ENCODE data around the gene DUSP1. TPM values are rescaled to one million over a fixed set of nuclear protein-coding genes. Genes with fewer than 3 reads are reported as not detected.

The DUSP1 gene
- total and polyA plus RNA-seq, 10 of the 15 experiments (the other 5 are each of a cell fraction or from before 2014, with no cell fraction given): 1.4 to 6.2 (median 3.9) TPM

DNA sequence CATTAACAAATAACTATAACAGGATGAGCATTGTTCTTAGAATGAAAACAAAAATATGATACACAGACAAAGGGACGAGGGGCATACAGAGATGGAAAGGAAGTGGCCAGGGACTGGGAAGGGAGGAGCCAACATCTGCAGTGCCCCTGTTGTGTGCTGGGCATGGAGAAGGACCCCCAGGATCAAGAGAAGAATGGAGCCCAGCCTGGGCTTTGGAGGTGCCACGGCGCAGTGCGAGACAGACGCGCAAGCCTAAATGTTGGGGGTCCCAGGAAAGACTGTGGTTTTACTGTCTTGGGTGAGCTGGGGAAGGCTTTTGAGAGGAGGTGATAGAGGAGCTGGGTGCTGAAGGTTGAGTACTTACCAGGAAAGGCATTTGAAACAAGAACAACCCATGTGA lies 28.4 kb upstream of the DUSP1 start:
- Histone ChIP-seq H3K79me2 (ENCODE audit: control insufficient read depth, insufficient read depth, low read length) (no peaks in the 10 kb centered on the region), H3K9me3 (replicated peaks; ENCODE audit: control insufficient read depth, insufficient read depth, low read length) (no peaks in the 10 kb centered on the region; the same call in 1 of the 3 replicates), H3K4me2 (ENCODE audit: control insufficient read depth, insufficient read depth) (no peak overlapping the region), H3K4me1 (ENCODE audit: control insufficient read depth, insufficient read depth, low read length) (peaks cover 13% of the 10 kb centered on the region), H3K27me3 (replicated peaks in 1 of 2; ENCODE audit: control insufficient read depth in 2 of 2, insufficient read depth in 2 of 2, low read length in 1 of 2) (no peaks in the 10 kb centered on the region), H3K36me3 (ENCODE audit: control insufficient read depth in 2 of 2, insufficient read depth in 2 of 2, low read length in 1 of 2) (no peaks in the 10 kb centered on the region), H2AFZ (ENCODE audit: control insufficient read depth, low read depth, low read length) (no peak overlapping the region), H3K27ac (ENCODE audit: control insufficient read depth, insufficient read depth) (no peak overlapping the region), H3K9ac (ENCODE audit: control insufficient read depth, insufficient read depth, low read length) (no peak overlapping the region), H4K20me1 (ENCODE audit: control insufficient read depth, insufficient read depth) (no peaks in the 10 kb centered on the region), H3K4me3 (no peak overlapping the region)
- RAD21 ChIA-PET (ENCODE audit: unreplicated experiment): no interaction called here
- intact Hi-C loops (cut with micrococcal nuclease; ENCODE audit: unreplicated experiment) (no loop called here), in situ Hi-C loops (cut with MboI) (no loop called here)
- CTCF ChIA-PET: interaction anchor here (0.6 kb wide), 1 partner anchor 101 kb away, joined by 3 read pairs; no protein-coding TSS in a partner anchor
- POLR2A ChIA-PET: interaction anchor here (0.5 to 0.9 kb wide), 2 partner anchors 8 to 37 kb away, joined by 3 to 4 read pairs; no protein-coding TSS in a partner anchor
- no TSS peak for BruUV-seq (replicated peaks)
- ATAC-seq (no peak), FAIRE-seq (no peak), DNase-seq (ENCODE audit: low read depth, low spot score) (no peak)
- SMC1A ChIA-PET (ENCODE audit: uncharacterized antibody, unreplicated experiment): interaction anchor here (1.5 kb wide), 1 partner anchor 11 kb away, joined by 5 read pairs; no protein-coding TSS in a partner anchor
- TF ChIP-seq HCFC1 (IDR thresholded peaks at IDR 0.05; ENCODE audit: low read length) (no peak), BHLHE40 (IDR thresholded peaks at IDR 0.05; ENCODE audit: borderline replicate concordance in 1 of 2, low read depth in 2 of 2, low read length in 1 of 2) (no peak), FOS (IDR thresholded peaks at IDR 0.05; ENCODE audit: borderline replicate concordance, extremely low read depth, insufficient read length) (no peak), MTA3 (IDR thresholded peaks at IDR 0.05; ENCODE audit: borderline replicate concordance, low read length) (no peak), SMARCA5 (IDR thresholded peaks at IDR 0.05) (no peak), BCL11A (IDR thresholded peaks at IDR 0.05; ENCODE audit: low read depth, low read length) (no peak), IKZF2 (IDR thresholded peaks at IDR 0.05) (no peak), STAT1 (conservative IDR thresholded peaks at IDR 0.05) (no peak)
- TF ChIP-seq, protein P1, sequence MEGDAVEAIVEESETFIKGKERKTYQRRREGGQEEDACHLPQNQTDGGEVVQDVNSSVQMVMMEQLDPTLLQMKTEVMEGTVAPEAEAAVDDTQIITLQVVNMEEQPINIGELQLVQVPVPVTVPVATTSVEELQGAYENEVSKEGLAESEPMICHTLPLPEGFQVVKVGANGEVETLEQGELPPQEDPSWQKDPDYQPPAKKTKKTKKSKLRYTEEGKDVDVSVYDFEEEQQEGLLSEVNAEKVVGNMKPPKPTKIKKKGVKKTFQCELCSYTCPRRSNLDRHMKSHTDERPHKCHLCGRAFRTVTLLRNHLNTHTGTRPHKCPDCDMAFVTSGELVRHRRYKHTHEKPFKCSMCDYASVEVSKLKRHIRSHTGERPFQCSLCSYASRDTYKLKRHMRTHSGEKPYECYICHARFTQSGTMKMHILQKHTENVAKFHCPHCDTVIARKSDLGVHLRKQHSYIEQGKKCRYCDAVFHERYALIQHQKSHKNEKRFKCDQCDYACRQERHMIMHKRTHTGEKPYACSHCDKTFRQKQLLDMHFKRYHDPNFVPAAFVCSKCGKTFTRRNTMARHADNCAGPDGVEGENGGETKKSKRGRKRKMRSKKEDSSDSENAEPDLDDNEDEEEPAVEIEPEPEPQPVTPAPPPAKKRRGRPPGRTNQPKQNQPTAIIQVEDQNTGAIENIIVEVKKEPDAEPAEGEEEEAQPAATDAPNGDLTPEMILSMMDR (IDR thresholded peaks at IDR 0.05 in 2 of 3, conservative IDR thresholded peaks at IDR 0.05 in 1 of 3; ENCODE audit: control insufficient read depth in 2 of 3, extremely low read depth in 1 of 3, insufficient read depth in 1 of 3, low read depth in 3 of 3, low read length in 3 of 3): no peak
- WGBS (ENCODE audit: insufficient coverage, insufficient replicate concordance, low lambda C conversion rate, missing lambda C conversion rate): 92% methylated on average over 6 of the region's 6 CpGs

Measured in GM12878 (cell line).